BJ (cell line): ENCODE measurements around the gene KY. TPM values are rescaled to one million over a fixed set of nuclear protein-coding genes. Genes with fewer than 3 reads are reported as not detected.

Experiments
- CTCF ChIA-PET: fragments of 350-600 bp; formaldehyde crosslinking; extraction: SDS; loops from one replicate; lab custom pipeline; 2021; ENCODE audit warnings: antibody characterized with exemption, inconsistent platforms; lab: Yijun Ruan, JAX
- POLR2A ChIA-PET: fragments of 300-600 bp; sonication (Branson Sonifier 250); formaldehyde crosslinking; extraction: SDS; loops from one replicate; lab custom pipeline; 2021; ENCODE audit warnings: antibody characterized with exemption; lab: Charles Lee
- DNase-seq: peaks from one replicate; pipeline ENCODE4 v3.0.0-alpha.2; 2011; ENCODE audit warnings: low read depth
- H3K27me3 ChIP-seq: 2 replicates; pipeline ENCODE4 v1.6.0; 2011; ENCODE audit warnings: low read length; ENCODE audit not compliant: control insufficient read depth, insufficient read depth
- H3K36me3 ChIP-seq: 2 replicates; pipeline ENCODE4 v1.5.1; 2011; ENCODE audit warnings: low read length; ENCODE audit not compliant: control insufficient read depth, insufficient read depth
- H3K4me3 ChIP-seq: 2 replicates; pipeline ENCODE4 v1.5.1; 2011; ENCODE audit warnings: low read depth, mild to moderate bottlenecking, control low read depth, low read length
- polyA plus RNA-seq: library from polyadenylated mRNA; depleted of rRNA; stranded (reverse); fragments of >200 nt; gene quantifications from 2 replicates; pipeline ENCODE4 v1.2.3, GENCODE V29; 2011
- TF ChIP-seq, protein P1 (sequence below): IDR thresholded peaks from 2 replicates; pipeline ENCODE4 v1.5.1; 2011; ENCODE audit warnings: low read depth, mild to moderate bottlenecking, control low read depth, inconsistent platforms, low read length, moderate library complexity; ENCODE audit not compliant: insufficient read depth

KY gene
- polyA plus RNA-seq, 1 experiment, result 0.05 TPM

DNA sequence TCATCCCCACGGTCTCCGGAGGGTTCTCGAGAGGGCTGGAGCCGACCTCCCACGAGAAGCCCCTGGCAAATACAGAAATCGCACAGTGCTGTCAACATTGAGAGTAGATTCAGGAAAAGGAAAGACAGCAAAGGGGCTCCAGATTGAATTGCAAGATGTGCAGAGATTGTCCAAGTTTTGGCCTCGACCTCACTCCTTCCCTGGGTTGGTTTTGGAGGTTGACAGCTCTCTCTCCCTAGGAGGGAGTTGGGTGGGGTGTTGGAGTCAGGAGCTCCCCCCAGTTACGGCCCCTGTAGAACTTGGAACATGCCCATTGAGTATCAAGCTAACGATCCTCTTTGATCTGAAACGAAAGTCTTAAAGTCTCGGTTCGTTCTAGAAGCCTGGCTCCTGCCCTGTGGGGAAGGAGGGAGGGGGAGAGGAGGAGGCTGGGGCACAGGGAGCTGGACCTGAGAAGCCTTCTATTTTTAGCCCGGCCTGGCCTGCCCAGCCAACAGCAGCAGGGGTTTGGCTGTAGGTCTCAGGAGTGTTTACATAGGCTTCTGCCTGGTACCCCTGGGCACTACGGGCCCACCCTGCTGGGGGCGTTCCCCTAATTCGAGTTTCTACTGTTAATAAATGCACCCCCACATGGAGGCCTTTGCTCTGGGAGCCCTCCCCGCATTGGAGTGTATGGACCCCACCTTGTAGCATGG lies 672 bp upstream of the KY start:
- H3K27me3 ChIP-seq, result peaks cover 3% of the 10 kb centered on the region
- CTCF ChIA-PET, result interaction anchor here (1.0 to 1.5 kb wide), 4 partner anchors 11 to 104 kb away, joined by 3 to 7 read pairs (median 6); no protein-coding TSS in a partner anchor
- H3K36me3 ChIP-seq, result no peaks in the 10 kb centered on the region
- POLR2A ChIA-PET, result no interaction called here
- H3K4me3 ChIP-seq, result peak overlapping the region; percentile 32
- no peak for DNase-seq
- TF ChIP-seq, protein P1, sequence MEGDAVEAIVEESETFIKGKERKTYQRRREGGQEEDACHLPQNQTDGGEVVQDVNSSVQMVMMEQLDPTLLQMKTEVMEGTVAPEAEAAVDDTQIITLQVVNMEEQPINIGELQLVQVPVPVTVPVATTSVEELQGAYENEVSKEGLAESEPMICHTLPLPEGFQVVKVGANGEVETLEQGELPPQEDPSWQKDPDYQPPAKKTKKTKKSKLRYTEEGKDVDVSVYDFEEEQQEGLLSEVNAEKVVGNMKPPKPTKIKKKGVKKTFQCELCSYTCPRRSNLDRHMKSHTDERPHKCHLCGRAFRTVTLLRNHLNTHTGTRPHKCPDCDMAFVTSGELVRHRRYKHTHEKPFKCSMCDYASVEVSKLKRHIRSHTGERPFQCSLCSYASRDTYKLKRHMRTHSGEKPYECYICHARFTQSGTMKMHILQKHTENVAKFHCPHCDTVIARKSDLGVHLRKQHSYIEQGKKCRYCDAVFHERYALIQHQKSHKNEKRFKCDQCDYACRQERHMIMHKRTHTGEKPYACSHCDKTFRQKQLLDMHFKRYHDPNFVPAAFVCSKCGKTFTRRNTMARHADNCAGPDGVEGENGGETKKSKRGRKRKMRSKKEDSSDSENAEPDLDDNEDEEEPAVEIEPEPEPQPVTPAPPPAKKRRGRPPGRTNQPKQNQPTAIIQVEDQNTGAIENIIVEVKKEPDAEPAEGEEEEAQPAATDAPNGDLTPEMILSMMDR, result no peak

DNA sequence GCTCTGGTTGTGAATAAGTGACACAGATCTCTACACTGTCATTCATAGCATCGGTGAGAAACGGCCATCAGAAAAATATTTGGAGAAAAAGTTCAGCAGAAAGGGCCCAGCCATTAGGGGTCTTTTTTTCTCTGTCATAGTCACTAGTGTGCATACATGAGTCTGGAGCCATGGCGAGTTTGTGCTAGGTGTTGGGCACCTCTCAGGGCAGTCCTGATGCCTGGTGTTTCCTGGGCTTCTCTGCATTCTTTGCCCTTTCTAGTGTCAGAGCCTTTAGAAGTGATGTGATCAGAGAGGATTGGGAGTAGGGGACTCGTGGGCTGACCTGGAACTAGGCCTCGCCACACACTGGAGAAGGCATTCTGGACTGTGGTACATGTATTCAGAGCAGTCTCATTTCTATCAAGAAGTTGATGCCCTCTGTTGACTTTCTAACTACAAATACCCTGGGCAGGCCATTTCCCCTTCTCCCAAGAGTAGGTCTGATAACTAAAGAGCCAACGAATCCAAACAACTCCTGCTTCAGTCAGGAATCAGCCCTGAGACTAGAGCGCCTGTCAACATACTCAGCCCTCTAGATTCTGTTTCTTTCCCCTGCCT lies 1.6 kb downstream of the KY start:
- TF ChIP-seq, protein P1, result no peak
- Histone ChIP-seq H3K27me3 (peaks cover 2% of the 10 kb centered on the region), H3K36me3 (no peaks in the 10 kb centered on the region), H3K4me3 (no peak overlapping the region)
- DNase-seq, result no peak
- ChIA-PET CTCF (interaction anchor here (1.6 kb wide), 1 partner anchor 49 kb away, joined by 7 read pairs; no protein-coding TSS in a partner anchor), POLR2A (no interaction called here)

DNA sequence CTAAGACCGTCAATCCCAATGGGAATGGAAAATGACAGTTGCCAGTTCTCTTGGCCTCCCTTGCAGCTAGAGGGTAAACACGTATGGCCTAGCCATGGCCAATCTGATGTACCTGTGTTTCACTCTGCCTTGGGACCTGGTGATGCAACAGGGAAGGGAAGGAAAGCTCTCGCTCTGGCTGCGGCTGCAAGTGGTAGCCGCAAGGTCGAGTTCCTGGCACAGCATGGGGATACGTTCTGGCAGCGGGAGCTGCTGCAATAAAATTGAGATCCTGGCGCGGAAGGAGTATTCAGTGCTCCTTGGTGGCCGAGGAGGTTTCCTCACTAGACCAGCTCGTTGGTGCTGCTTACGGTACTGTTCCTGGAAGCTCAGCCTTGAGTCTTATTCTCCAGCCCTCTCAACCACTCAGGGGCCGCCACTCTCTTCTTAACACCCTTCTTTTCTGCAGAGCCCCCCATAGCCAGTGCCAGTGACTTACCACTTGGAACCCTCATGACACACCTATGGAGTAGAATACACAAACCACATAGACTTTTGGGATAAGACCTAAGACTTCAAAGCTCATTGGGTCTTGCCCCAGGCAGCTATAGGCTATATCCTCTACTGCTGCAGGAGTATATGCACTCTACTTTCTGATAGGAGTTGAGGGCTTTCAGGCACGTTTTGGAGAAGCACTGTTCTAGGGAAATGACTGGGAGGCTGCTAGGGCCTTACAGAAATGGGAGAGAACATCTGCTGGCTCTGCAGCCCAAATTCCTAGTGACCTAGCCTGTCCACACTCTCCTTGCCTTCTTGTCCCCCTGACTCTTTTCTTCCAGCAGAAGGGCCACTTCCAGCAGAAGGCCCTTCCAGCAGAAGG lies 2.7 kb downstream of the KY start:
- CTCF ChIA-PET, result interaction anchor here (1.6 kb wide), 1 partner anchor 48 kb away, joined by 7 read pairs; no protein-coding TSS in a partner anchor
- TF ChIP-seq, protein P1, result no peak
- POLR2A ChIA-PET, result no interaction called here
- Histone ChIP-seq H3K36me3 (no peaks in the 10 kb centered on the region), H3K27me3 (peaks cover 2% of the 10 kb centered on the region), H3K4me3 (no peak overlapping the region)
- no peak for DNase-seq

DNA sequence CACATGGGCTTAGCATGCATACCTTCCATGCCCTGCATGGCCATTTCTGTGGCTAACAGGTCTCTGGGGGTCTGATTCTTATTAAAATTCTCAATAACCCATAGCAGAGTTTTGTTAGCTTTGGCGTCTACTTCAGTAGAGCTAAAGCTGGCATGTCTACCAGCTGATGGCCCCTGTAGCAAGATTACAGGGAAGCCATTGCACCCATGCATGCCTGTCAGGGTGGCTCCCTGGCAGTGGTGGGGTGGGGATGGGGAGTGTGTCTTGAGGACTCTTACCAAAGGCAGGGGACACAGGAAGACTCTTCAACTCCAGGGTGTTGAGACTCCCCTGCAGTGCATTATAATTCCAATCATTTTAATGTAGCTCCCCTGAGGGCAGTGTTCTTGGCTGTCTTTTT lies 4.7 kb downstream of the KY start:
- H3K36me3 ChIP-seq, result no peaks in the 10 kb centered on the region
- no peaks in the 10 kb centered on the region for H3K27me3 ChIP-seq
- ChIA-PET CTCF (interaction anchor here (1.3 kb wide), 1 partner anchor 40 kb away, joined by 3 read pairs; no protein-coding TSS in a partner anchor), POLR2A (no interaction called here)
- TF ChIP-seq, protein P1, result no peak
- no peak overlapping the region for H3K4me3 ChIP-seq
- DNase-seq, result no peak
